ENCODE measurements around the gene SMIM44. TPM values are rescaled to one million over a fixed set of nuclear protein-coding genes. Genes with fewer than 3 reads are reported as not detected.
"Not testable (repeated sequence)": the region's sequence is repeated elsewhere in the genome, so short reads cannot be mapped to it uniquely, and the experiment has no call there.

SMIM44 gene
- total RNA-seq, 1 donor from 2014 or later, result not detected

DNA sequence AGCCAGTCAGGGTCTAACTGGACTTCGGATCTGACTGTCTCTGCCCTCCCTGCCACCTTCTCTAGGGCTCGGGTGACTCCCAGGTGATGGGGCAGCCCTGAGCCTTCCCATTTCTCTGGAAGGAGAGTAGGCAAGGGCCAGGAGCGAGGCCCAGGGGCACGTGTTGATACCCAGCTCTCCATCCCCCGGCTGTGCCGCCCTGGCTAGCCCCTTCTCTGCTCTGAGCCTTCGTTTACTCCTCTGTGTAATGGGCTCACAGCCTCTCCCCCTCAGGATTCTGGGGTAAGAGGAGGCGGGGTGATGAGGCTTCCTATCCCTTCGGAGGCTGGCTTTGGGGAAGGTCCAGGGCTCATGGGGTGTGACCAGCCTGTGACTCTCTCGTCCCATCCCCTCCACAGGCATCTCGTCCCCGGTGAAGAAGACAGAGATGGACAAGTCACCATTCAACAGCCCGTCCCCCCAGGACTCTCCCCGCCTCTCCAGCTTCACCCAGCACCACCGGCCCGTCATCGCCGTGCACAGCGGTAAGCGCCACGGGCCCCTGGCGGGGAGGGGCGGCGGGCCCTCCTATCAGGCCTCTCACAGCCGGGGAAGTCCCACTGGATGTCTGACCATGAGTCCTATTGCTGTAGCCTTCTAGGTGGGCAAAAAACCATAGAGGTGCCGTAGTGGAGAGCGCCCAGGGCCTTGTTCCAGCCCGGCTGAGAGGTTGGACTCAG is 34.5 kb downstream of the SMIM44 start:
- no peak for TF ChIP-seq CTCF (IDR thresholded peaks at IDR 0.05; ENCODE audit: unreplicated experiment)
- Mint-ChIP-seq H3K9me3 (ENCODE audit: low read depth) (no peaks in the 10 kb centered on the region), H3K27ac (no peak overlapping the region)

GRCh38 chr19:3446657-3447056 is 36.6 kb downstream of the SMIM44 start:
- not testable (repeated sequence) for H3K4me3 Mint-ChIP-seq (ENCODE audit: low read depth); H3K9me3 Mint-ChIP-seq (ENCODE audit: low read depth); H3K4me1 Mint-ChIP-seq (ENCODE audit: low read depth); DNase-seq (ENCODE audit: low spot score, unreplicated experiment); H3K27ac Mint-ChIP-seq; H3K36me3 Mint-ChIP-seq (ENCODE audit: insufficient read depth)
- H3K27me3 Mint-ChIP-seq, result peaks cover 29% of the 10 kb centered on the region

More for the DNA sequence above, 34.5 kb downstream of the SMIM44 start:
- H3K36me3 Mint-ChIP-seq (ENCODE audit: insufficient read depth), result peaks cover 3% of the 10 kb centered on the region
- H3K27me3 Mint-ChIP-seq, result peaks cover 26% of the 10 kb centered on the region
- H3K4me3 Mint-ChIP-seq (ENCODE audit: low read depth), result no peak overlapping the region
- DNase-seq (ENCODE audit: low spot score, unreplicated experiment), result no peak
- H3K4me1 Mint-ChIP-seq (ENCODE audit: low read depth), result peaks cover 7% of the 10 kb centered on the region

GRCh38 chr19:3444695-3445234 is 38.5 kb downstream of the SMIM44 start:
- Mint-ChIP-seq H3K27me3 (peaks cover 33% of the 10 kb centered on the region), H3K4me1 (ENCODE audit: low read depth) (peaks cover 9% of the 10 kb centered on the region), H3K36me3 (ENCODE audit: insufficient read depth) (no peaks in the 10 kb centered on the region), H3K9me3 (ENCODE audit: low read depth) (no peaks in the 10 kb centered on the region), H3K27ac (no peak overlapping the region), H3K4me3 (ENCODE audit: low read depth) (no peak overlapping the region)
- no peak for TF ChIP-seq CTCF (IDR thresholded peaks at IDR 0.05; ENCODE audit: unreplicated experiment)
- no peak for DNase-seq (ENCODE audit: low spot score, unreplicated experiment)

- TF ChIP-seq CTCF (IDR thresholded peaks at IDR 0.05; ENCODE audit: unreplicated experiment), result no peak
- Mint-ChIP-seq H3K27me3 (peaks cover 33% of the 10 kb centered on the region), H3K27ac (peak overlapping the region; percentile 49), H3K36me3 (ENCODE audit: insufficient read depth) (no peaks in the 10 kb centered on the region), H3K4me1 (ENCODE audit: low read depth) (peaks cover 9% of the 10 kb centered on the region), H3K9me3 (ENCODE audit: low read depth) (no peaks in the 10 kb centered on the region), H3K4me3 (ENCODE audit: low read depth) (no peak overlapping the region)
- DNase-seq (ENCODE audit: low spot score, unreplicated experiment), result no peak
Observed at GRCh38 chr19:3443840-3444694, 39.2 kb downstream of the SMIM44 start.

- Mint-ChIP-seq H3K27ac (no peak overlapping the region), H3K9me3 (ENCODE audit: low read depth) (no peaks in the 10 kb centered on the region), H3K27me3 (peaks cover 29% of the 10 kb centered on the region), H3K4me3 (ENCODE audit: low read depth) (no peak overlapping the region), H3K36me3 (ENCODE audit: insufficient read depth) (peaks cover 2% of the 10 kb centered on the region), H3K4me1 (ENCODE audit: low read depth) (peaks cover 9% of the 10 kb centered on the region)
- DNase-seq (ENCODE audit: low spot score, unreplicated experiment), result no peak
- TF ChIP-seq CTCF (IDR thresholded peaks at IDR 0.05; ENCODE audit: unreplicated experiment), result no peak
Observed at GRCh38 chr19:3442487-3443071, 40.7 kb downstream of the SMIM44 start.

Measured in progenitor cell of endocrine pancreas (in vitro differentiated cells).